C4-2B (cell line): ENCODE measurements around the gene MTERF1.

Source experiments
- ZFX ChIP-seq: fragments of 450-650 bp; IDR thresholded peaks from 2 replicates; pipeline ENCODE4 v1.6.1; 2017
- TF ChIP-seq, protein P1 (sequence below): fragments of 450-650 bp; conservative IDR thresholded peaks from 2 replicates; pipeline ENCODE4 v1.5.1; 2017; ENCODE audit warnings: mild to moderate bottlenecking

DNA sequence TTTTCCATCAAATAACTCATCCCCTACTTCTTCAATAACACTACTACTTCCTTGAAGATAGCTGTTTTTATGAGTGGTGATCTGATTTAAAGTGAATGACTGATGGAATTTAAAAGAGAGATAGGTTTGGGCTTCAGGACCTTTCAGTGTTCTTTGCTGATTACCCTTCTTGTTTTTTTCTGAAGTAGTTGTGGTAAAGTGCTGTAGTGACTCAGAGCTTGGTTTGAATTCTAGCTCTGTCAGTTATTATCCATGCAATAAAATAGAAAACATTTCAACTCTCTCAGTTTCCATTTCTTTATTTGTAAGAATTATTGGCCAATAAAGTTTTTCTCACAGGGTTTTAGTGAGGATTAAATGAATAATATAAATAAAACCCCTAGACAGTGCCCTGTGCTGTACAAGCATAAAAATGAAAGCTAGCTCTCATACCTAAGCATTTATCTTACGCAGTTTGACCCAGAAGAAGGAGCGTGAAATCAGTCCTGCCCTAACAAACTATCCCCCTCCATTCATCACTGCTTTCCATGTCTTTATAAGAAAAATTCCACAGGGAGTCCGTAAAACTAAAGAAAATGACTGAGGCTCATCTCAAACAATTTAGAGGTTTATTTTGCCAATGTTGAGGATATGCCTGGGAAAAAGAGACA lies 35.0 kb upstream of the MTERF1 start:
- TF ChIP-seq, protein P1, sequence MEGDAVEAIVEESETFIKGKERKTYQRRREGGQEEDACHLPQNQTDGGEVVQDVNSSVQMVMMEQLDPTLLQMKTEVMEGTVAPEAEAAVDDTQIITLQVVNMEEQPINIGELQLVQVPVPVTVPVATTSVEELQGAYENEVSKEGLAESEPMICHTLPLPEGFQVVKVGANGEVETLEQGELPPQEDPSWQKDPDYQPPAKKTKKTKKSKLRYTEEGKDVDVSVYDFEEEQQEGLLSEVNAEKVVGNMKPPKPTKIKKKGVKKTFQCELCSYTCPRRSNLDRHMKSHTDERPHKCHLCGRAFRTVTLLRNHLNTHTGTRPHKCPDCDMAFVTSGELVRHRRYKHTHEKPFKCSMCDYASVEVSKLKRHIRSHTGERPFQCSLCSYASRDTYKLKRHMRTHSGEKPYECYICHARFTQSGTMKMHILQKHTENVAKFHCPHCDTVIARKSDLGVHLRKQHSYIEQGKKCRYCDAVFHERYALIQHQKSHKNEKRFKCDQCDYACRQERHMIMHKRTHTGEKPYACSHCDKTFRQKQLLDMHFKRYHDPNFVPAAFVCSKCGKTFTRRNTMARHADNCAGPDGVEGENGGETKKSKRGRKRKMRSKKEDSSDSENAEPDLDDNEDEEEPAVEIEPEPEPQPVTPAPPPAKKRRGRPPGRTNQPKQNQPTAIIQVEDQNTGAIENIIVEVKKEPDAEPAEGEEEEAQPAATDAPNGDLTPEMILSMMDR: no peak
- no peak for TF ChIP-seq ZFX
